ENCODE results near the gene SARM1. TPM values are rescaled to one million over a fixed set of nuclear protein-coding genes. Genes with fewer than 3 reads are reported as not detected.
A peak's percentile ranks its signal among the peaks of the same experiment; 100 is the strongest.

The SARM1 gene
- total and polyA plus RNA-seq, 2 experiments from 2014 or later: 14.5 to 19.5 TPM

- Histone ChIP-seq H2AFZ (peak within 1 kb of the TSS; percentile 74), H4K20me1 (ENCODE audit: insufficient read depth, poor library complexity, severe bottlenecking) (no peaks in the 10 kb centered on the region), H3K27me3 (no peaks in the 10 kb centered on the region), H3K36me3 (replicated peaks; ENCODE audit: insufficient read depth, low read depth) (no peaks in the 10 kb centered on the region), H3K4me1 (ENCODE audit: insufficient read depth) (peaks cover 28% of the 10 kb centered on the region), H3K79me2 (peaks cover 13% of the 10 kb centered on the region), H3K9me2 (replicated peaks; ENCODE audit: insufficient read depth) (no peaks in the 10 kb centered on the region), H3K4me3 (peak within 1 kb of the TSS; percentile 94), H3K27ac (peak within 1 kb of the TSS; percentile 81), H3K4me2 (peak within 1 kb of the TSS; percentile 98), H3K9me3 (ENCODE audit: low read depth) (no peaks in the 10 kb centered on the region)
- TF ChIP-seq EZH2phosphoT487 (IDR thresholded peaks at IDR 0.05; ENCODE audit: low read depth, severe bottlenecking, unreplicated experiment) (no peak), CTCF (IDR thresholded peaks at IDR 0.05; ENCODE audit: poor library complexity) (no peak), EZH2 (IDR thresholded peaks at IDR 0.05; ENCODE audit: borderline replicate concordance) (no peak)
- DNase-seq (ENCODE audit: low spot score): peak; percentile 88
- 2% methylated on average over 39 of the region's 70 CpGs for WGBS (ENCODE audit: low lambda C conversion rate, missing lambda C conversion rate)
These were observed 34.4 kb downstream of the SARM1 start, which contains the start of gene SLC46A1 for GRCh38 chr17:28405632-28406472. Gene SLC46A1, minus strand, starts transcription at chr17:28406212. Its CDS starts 98 bp downstream, at chr17:28406114.

GRCh38 chr17:28406473-28406814, 35.0 kb downstream of the SARM1 start:
- Histone ChIP-seq H4K20me1 (ENCODE audit: insufficient read depth, poor library complexity, severe bottlenecking) (no peaks in the 10 kb centered on the region), H3K4me2 (peak overlapping the region; percentile 98), H3K36me3 (replicated peaks; ENCODE audit: insufficient read depth, low read depth) (no peaks in the 10 kb centered on the region), H3K9me3 (ENCODE audit: low read depth) (no peaks in the 10 kb centered on the region), H2AFZ (peak overlapping the region; percentile 74), H3K79me2 (peaks cover 13% of the 10 kb centered on the region), H3K4me3 (peak overlapping the region; percentile 94), H3K4me1 (ENCODE audit: insufficient read depth) (peaks cover 28% of the 10 kb centered on the region), H3K27ac (peak overlapping the region; percentile 81), H3K9me2 (replicated peaks; ENCODE audit: insufficient read depth) (no peaks in the 10 kb centered on the region), H3K27me3 (no peaks in the 10 kb centered on the region)
- WGBS (ENCODE audit: low lambda C conversion rate, missing lambda C conversion rate): 30% methylated on average over 9 of the region's 9 CpGs
- TF ChIP-seq EZH2 (IDR thresholded peaks at IDR 0.05; ENCODE audit: borderline replicate concordance) (no peak), EZH2phosphoT487 (IDR thresholded peaks at IDR 0.05; ENCODE audit: low read depth, severe bottlenecking, unreplicated experiment) (no peak), CTCF (IDR thresholded peaks at IDR 0.05; ENCODE audit: poor library complexity) (no peak)
- peak; percentile 62 for DNase-seq (ENCODE audit: low spot score)

GRCh38 chr17:28407130-28407973, 35.9 kb downstream of the SARM1 start:
- WGBS (ENCODE audit: low lambda C conversion rate, missing lambda C conversion rate): 64% methylated on average over 5 of the region's 5 CpGs
- TF ChIP-seq EZH2 (IDR thresholded peaks at IDR 0.05; ENCODE audit: borderline replicate concordance) (no peak), CTCF (IDR thresholded peaks at IDR 0.05; ENCODE audit: poor library complexity) (no peak), EZH2phosphoT487 (IDR thresholded peaks at IDR 0.05; ENCODE audit: low read depth, severe bottlenecking, unreplicated experiment) (no peak)
- peak; percentile 41 for DNase-seq (ENCODE audit: low spot score)

More at GRCh38 chr17:28407130-28407973, 35.9 kb downstream of the SARM1 start:
- no peaks in the 10 kb centered on the region for H3K9me3 ChIP-seq (ENCODE audit: low read depth)
- H3K4me3 ChIP-seq: no peak overlapping the region
- no peaks in the 10 kb centered on the region for H3K36me3 ChIP-seq (replicated peaks; ENCODE audit: insufficient read depth, low read depth)
- H2AFZ ChIP-seq: peak overlapping the region; percentile 7
- H3K79me2 ChIP-seq: peaks cover 13% of the 10 kb centered on the region
- H4K20me1 ChIP-seq (ENCODE audit: insufficient read depth, poor library complexity, severe bottlenecking): no peaks in the 10 kb centered on the region
- H3K27me3 ChIP-seq: no peaks in the 10 kb centered on the region
- no peaks in the 10 kb centered on the region for H3K9me2 ChIP-seq (replicated peaks; ENCODE audit: insufficient read depth)
- peaks cover 28% of the 10 kb centered on the region for H3K4me1 ChIP-seq (ENCODE audit: insufficient read depth)
- peak overlapping the region; percentile 98 for H3K4me2 ChIP-seq
- H3K27ac ChIP-seq: peak overlapping the region; percentile 81
